Thyroid gland (tissue), 4 donors: ENCODE data around the gene TRUB1.

Experiments used
- POLR2A ChIP-seq, 2 donors: fragments of 450-650 bp; IDR thresholded peaks; one replicate each; pipeline ENCODE4 v1.6.1; 2017; ENCODE audit warnings: antibody characterized with exemption in 2 of 2, mild to moderate bottlenecking in 2 of 2, moderate library complexity in 1 of 2
- TF ChIP-seq, protein P1 (sequence below), 6 experiments: fragments of 200-600 bp in 3 of 6; fragments of 450-650 bp in 3 of 6; sonication (generic) in 3 of 6; IDR thresholded peaks; one replicate each; pipeline ENCODE4 v1.5.1; 2016 to 2019; ENCODE audit warnings: antibody characterized with exemption in 6 of 6, mild to moderate bottlenecking in 2 of 6, inconsistent platforms in 1 of 6, moderate library complexity in 1 of 6

DNA sequence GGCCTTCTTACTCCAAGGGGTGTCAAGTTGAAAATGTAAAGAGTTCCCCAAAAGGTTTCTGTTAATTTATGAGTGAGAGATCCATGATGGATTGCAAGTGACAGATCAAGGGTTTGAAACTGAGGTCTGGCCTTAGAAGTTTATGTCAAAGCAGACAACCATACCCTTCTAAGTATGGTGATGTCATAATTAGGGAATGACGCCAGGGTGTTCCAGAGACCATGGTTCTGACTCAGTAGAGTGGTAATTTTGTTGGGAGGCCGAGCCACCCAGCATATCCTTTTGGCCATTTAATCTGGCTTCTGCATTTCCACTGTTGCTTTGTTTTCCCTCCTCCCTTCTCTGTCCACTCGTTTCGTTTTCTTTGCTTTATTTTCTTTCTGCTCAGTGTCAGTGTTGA is 2.7 kb downstream of the TRUB1 start:
- TF ChIP-seq, protein P1, sequence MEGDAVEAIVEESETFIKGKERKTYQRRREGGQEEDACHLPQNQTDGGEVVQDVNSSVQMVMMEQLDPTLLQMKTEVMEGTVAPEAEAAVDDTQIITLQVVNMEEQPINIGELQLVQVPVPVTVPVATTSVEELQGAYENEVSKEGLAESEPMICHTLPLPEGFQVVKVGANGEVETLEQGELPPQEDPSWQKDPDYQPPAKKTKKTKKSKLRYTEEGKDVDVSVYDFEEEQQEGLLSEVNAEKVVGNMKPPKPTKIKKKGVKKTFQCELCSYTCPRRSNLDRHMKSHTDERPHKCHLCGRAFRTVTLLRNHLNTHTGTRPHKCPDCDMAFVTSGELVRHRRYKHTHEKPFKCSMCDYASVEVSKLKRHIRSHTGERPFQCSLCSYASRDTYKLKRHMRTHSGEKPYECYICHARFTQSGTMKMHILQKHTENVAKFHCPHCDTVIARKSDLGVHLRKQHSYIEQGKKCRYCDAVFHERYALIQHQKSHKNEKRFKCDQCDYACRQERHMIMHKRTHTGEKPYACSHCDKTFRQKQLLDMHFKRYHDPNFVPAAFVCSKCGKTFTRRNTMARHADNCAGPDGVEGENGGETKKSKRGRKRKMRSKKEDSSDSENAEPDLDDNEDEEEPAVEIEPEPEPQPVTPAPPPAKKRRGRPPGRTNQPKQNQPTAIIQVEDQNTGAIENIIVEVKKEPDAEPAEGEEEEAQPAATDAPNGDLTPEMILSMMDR (IDR thresholded peaks at IDR 0.05): no peak
- TF ChIP-seq POLR2A (IDR thresholded peaks at IDR 0.05): no peak
